Esophagus squamous epithelium (tissue), 4 donors: ENCODE measurements around the gene DHRSX.
"Not testable (repeated sequence)": the region's sequence is repeated elsewhere in the genome, so short reads cannot be mapped to it uniquely, and the experiment has no call there.

ENCODE experiments used
- POLR2A ChIP-seq, 4 donors: fragments of 450-650 bp; IDR thresholded peaks; one replicate each; pipeline ENCODE4 v1.6.1; 2017; ENCODE audit warnings: antibody characterized with exemption in 4 of 4, mild to moderate bottlenecking in 4 of 4, moderate library complexity in 3 of 4
- TF ChIP-seq, protein P1 (sequence below), 6 experiments: fragments of 450-650 bp in 4 of 6; fragments of 200-600 bp in 2 of 6; sonication (generic) in 2 of 6; IDR thresholded peaks; one replicate each; pipeline ENCODE4 v1.5.1; 2016 to 2019; ENCODE audit warnings: antibody characterized with exemption in 6 of 6, mild to moderate bottlenecking in 4 of 6, moderate library complexity in 4 of 6

DNA sequence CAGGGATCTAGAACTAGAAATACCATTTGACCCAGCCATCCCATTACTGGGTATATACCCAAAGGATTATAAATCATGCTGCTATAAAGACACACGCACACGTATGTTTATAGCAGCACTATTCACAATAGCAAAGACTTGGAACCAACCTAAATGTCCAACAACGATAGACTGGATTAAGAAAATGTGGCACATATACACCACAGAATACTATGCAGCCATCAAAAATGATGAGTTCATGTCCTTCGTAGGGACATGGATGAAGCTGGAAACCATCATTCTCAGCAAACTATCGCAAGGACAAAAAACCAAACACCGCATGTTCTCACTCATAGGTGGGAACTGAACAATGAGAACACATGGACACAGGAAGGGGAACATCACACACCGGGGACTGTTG is 81.4 kb downstream of the DHRSX start:
- TF ChIP-seq, protein P1, sequence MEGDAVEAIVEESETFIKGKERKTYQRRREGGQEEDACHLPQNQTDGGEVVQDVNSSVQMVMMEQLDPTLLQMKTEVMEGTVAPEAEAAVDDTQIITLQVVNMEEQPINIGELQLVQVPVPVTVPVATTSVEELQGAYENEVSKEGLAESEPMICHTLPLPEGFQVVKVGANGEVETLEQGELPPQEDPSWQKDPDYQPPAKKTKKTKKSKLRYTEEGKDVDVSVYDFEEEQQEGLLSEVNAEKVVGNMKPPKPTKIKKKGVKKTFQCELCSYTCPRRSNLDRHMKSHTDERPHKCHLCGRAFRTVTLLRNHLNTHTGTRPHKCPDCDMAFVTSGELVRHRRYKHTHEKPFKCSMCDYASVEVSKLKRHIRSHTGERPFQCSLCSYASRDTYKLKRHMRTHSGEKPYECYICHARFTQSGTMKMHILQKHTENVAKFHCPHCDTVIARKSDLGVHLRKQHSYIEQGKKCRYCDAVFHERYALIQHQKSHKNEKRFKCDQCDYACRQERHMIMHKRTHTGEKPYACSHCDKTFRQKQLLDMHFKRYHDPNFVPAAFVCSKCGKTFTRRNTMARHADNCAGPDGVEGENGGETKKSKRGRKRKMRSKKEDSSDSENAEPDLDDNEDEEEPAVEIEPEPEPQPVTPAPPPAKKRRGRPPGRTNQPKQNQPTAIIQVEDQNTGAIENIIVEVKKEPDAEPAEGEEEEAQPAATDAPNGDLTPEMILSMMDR (IDR thresholded peaks at IDR 0.05): not testable (repeated sequence)
- TF ChIP-seq POLR2A (IDR thresholded peaks at IDR 0.05): not testable (repeated sequence)
